Loucy (cell line): ENCODE measurements around the gene DOCK3.

ENCODE experiments used
- CTCF ChIP-seq: fragments of 200-600 bp; sonication (generic); conservative IDR thresholded peaks from 2 replicates; pipeline ENCODE4 v1.5.1; 2014; ENCODE audit warnings: mild to moderate bottlenecking, antibody characterized with exemption, low read length
- EZH2phosphoT487 ChIP-seq: fragments of 200-600 bp; IDR thresholded peaks from 2 replicates; pipeline ENCODE4 v1.6.1; 2018; ENCODE audit warnings: antibody characterized with exemption, mild to moderate bottlenecking, moderate library complexity, borderline replicate concordance

- no peak for TF ChIP-seq CTCF
- TF ChIP-seq EZH2phosphoT487: no peak
Observed at GRCh38 chr3:51110586-51110985, 435.9 kb downstream of the DOCK3 start.
